Astrocyte of the hippocampus (primary cell): ENCODE results near the gene CBX2.
A peak's percentile ranks its signal among the peaks of the same experiment; 100 is the strongest.

Experiments
- DNase-seq: peaks from one replicate; pipeline ENCODE4 v3.0.0; 2011; ENCODE audit warnings: low read depth, low spot score

Gene CBX2

GRCh38 chr17:79826841-79827578 lies 49.1 kb downstream of the CBX2 start:
- no peak for DNase-seq

- no peak for DNase-seq
Observed at GRCh38 chr17:79829004-79829403, 51.1 kb downstream of the CBX2 start.

- no peak for DNase-seq
Observed at GRCh38 chr17:79829457-79829856, 51.5 kb downstream of the CBX2 start.

GRCh38 chr17:79830303-79830702 lies 52.4 kb downstream of the CBX2 start:
- DNase-seq = no peak

GRCh38 chr17:79830763-79831264 lies 52.9 kb downstream of the CBX2 start:
- no peak for DNase-seq

GRCh38 chr17:79831265-79832217 lies 53.6 kb downstream of the CBX2 start:
- peak; percentile 62 for DNase-seq

- DNase-seq = peak; percentile 70
Observed at GRCh38 chr17:79832218-79833109, 54.5 kb downstream of the CBX2 start.

GRCh38 chr17:79833110-79833450 lies 55.1 kb downstream of the CBX2 start:
- DNase-seq = no peak

GRCh38 chr17:79833744-79834564 lies 56.0 kb downstream of the CBX2 start:
- no peak for DNase-seq

GRCh38 chr17:79834565-79835469 lies 56.9 kb downstream of the CBX2 start:
- peak; percentile 38 for DNase-seq

- DNase-seq = no peak
Observed at GRCh38 chr17:79835470-79835899, 57.5 kb downstream of the CBX2 start.

GRCh38 chr17:79835953-79836509 lies 58.1 kb downstream of the CBX2 start:
- DNase-seq = no peak

- no peak for DNase-seq
Observed at GRCh38 chr17:79836510-79836971, 58.6 kb downstream of the CBX2 start.

GRCh38 chr17:79836972-79837887 lies 59.3 kb downstream of the CBX2 start:
- DNase-seq = peak; percentile 83
